AG08396 (cell line): Measurements from ENCODE around the gene ASIC2.

ENCODE experiments used
- DNase-seq: peaks from one replicate; pipeline ENCODE4 v3.0.0; 2012; ENCODE audit warnings: low spot score, mixed read lengths

Gene ASIC2

DNA sequence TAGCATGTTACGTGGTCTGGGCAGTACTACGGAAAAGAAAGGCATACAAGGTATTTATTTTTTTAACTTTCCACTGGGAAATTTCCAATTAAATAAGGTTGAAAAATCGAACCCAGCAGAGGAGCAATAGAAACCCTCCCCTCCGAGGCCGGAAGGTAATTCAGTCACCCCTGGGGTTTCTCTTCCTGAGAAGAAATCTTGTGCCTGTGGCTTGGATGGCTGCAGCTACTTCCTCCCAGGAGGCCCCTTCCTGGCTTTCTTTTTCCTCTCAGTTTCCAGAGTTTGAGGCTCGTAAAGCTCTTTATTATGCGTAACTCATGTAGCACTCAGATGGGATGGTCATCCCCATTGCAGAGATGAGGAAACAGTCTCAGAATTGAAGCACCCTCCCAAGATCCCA, 140.3 kb downstream of the ASIC2 start:
- DNase-seq, result no peak

- DNase-seq, result no peak
Observed at GRCh38 chr17:33151565-33151964, 141.5 kb downstream of the ASIC2 start.

DNA sequence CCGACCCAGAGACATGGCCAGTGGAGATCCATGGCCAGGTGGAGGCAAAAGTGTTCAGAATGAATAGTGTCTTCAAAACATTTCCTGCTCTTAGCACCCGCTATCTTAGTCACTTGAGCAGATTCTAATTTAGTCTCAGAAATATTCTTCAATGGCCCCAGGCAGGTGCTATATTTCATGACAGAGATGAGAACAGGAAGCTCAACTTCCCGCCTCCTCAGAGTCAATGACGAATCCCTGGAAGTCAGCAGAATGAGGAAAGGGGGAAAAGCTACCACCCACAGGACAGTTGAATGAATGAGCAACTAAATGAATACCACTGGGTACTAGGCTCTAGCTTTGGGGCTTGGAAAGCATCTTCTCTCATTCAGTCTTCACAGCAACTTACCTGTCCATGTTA, 147.2 kb downstream of the ASIC2 start:
- no peak for DNase-seq

DNA sequence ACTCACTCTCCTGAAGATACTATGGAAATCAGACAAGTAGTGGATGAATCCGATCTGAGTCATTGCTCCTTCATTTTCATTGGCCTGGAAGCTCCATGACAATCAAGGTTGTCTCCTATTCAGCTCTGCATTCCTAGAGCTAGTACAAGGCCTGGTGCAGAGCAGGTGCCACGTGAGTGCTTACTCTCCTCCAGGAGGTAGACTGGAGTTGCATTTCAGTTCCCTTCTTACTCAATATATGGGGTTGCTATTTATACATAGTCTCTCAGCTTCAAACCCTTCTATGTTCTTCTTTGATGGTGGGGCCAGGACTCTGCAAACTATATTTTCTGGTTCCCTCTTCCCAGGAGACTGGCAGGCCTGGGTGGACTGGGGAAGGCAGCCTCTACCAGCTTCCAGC, 148.3 kb downstream of the ASIC2 start:
- DNase-seq, result no peak

GRCh38 chr17:33142705-33143299, 150.3 kb downstream of the ASIC2 start:
- peak; percentile 41 for DNase-seq

GRCh38 chr17:33140413-33141099, 152.5 kb downstream of the ASIC2 start:
- no peak for DNase-seq

GRCh38 chr17:33138627-33139026, 154.5 kb downstream of the ASIC2 start:
- no peak for DNase-seq

DNA sequence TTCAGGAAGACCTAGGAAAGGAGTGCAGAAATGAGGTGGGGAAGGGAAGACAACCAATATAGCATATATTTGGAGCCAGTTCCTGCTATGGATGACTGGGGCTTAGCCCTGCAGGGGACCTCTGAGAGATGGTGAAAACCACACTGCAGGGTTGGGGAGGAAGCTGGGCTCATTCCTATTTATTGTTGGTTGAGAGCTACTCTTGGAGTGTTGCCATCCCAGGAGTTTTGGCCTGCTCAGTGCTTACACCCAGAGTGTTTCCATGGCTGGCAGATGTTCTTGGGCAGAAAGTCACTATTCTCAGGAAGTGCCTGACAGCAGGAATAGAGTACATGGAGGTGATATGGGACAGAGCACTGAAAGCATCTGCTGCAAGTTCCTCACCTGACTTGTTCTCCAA, 155.7 kb downstream of the ASIC2 start:
- DNase-seq, result no peak

GRCh38 chr17:33135691-33136090, 157.4 kb downstream of the ASIC2 start:
- no peak for DNase-seq

DNA sequence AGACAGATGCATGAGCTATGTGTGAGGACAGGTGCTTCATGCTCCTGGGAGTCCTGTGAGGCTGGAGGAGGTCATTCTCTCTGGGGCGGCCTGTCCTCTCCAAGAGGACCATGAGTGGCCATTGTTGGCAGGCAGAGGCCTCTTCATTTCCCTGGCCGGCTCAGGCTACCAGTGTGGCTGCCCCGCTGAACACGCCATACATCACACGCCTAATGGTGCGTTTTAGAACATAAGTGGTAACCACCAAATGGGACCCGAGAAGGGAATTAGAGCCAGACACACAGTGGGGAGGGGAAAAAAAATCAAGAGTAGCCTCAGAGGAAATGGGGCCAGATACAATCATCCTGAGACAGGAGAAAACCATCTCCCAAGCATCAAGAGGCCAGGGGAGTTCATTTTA, 161.5 kb downstream of the ASIC2 start:
- no peak for DNase-seq

- no peak for DNase-seq
Observed at GRCh38 chr17:33127706-33128105, 165.4 kb downstream of the ASIC2 start.

- no peak for DNase-seq
Observed at GRCh38 chr17:33126086-33126485, 167.0 kb downstream of the ASIC2 start.

- no peak for DNase-seq
Observed at GRCh38 chr17:33125552-33125950, 167.5 kb downstream of the ASIC2 start.

- DNase-seq, result no peak
Observed at GRCh38 chr17:33124871-33125551, 168.1 kb downstream of the ASIC2 start.

GRCh38 chr17:33124185-33124584, 168.9 kb downstream of the ASIC2 start:
- no peak for DNase-seq

DNA sequence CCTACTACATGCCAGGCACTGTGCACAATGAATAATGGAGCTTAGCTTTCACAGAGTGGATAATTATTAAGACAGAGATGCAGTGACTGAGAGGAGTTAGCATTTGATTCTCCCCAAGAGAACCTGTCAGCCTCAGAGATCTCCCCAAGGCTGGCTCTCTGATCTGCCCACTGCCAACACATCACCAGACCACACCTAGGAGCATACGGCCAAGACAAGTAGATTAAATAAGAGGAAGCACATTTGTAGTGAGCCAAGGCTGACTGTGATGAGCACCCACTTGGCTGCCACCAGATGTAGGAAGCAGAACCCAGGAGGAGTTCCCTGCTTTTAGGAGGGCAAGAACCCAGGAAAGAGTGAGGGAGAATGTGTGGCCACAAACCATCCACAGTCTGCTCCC, 171.3 kb downstream of the ASIC2 start:
- no peak for DNase-seq

GRCh38 chr17:33121272-33121671, 171.8 kb downstream of the ASIC2 start:
- DNase-seq, result no peak

DNA sequence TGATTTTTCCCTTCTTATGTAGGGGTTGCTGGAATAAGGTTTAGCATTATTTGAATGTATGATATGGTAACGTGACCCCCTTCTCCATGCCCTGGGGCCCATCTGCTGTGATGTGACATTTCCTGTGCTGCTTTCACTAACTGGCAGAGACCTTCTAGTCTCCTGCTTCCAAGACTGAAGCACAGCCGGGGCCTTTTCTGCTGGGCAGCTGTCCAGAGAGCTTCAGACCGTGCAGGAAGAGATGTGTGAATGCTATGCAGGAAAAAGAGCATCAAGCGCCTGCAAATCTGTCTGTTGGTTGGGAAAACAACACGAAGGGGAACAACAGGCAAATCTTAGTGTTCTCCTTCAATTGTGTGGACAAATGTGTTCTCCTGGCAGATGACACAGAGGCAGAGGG, 173.0 kb downstream of the ASIC2 start:
- DNase-seq, result no peak

DNA sequence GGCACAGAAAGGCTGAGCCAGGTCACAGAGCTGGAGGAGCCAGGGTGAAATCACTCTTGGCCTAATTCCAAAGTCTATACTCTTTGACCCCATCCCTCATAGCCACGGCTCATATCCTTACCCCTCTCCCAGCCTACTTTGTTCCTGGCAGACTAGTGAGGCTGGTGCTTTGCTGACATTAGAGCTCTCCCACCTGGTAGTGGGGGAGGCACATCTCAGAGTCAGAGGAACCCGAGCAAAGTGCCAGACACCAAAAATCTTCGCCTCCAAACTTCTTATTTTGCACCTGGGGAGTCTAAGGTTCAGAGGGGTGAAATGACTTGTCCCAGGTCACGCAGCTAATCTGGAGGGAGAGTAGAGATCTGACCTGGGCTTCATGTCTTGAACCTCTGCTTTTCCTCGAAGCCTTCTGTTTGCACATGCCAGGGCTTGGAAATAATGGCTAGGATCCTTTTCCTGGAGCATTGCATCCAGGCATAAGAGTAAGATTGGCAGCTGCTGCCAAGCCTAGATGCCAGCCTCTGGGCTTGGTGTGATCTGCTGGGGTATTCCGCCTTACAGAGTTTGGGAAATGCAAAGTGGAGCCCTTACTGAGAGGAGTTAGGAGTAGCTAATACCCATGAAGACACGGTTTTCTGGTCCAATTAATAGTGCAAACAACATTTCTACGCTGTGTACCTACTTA, 174.6 kb downstream of the ASIC2 start:
- no peak for DNase-seq

- no peak for DNase-seq
Observed at GRCh38 chr17:33116021-33116551, 177.0 kb downstream of the ASIC2 start.

DNA sequence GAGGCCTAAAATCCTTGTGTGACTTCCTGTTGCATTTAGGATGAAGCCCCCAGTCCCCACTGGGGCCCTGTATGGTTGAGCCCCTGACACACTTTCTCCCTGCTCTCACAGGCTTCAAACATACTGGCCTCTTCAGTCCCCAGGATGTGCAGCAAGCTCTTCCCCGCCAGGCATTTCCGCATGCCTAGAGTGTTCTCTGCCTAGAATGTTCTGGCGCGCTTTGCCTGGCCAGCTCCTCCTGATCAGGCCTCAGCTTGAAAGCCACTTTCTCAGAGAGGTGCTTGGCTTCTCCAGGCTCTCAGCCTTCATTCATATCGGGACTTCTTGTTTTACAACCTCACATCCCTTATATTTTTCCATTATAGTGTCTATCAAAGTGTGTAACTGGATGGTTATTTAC, 177.7 kb downstream of the ASIC2 start:
- no peak for DNase-seq

DNA sequence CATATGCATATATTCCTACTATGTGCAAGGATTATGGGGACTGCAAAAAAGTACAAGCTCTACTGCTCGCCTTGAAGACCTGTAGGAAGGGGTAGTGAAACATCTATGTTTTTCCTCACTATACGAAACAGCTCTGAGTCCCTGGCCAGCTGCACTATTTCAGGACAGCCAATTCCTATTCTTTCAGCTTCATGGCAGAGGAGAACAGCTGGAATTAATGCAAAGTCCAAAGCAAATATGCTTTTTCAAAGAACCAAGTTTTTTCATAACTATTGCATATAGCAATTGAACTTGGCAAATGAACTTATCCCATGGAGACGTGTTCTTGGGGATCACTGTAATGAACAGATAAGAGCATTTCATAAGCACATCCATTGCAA, 179.1 kb downstream of the ASIC2 start:
- DNase-seq, result no peak
